HUES48 (cell line): ENCODE data around the gene GABRR2.

Experiments used
- H3K27ac ChIP-seq: one replicate; pipeline ENCODE4 v1.7.0; 2013; ENCODE audit warnings: low read depth, low read length, inconsistent platforms
- H3K27me3 ChIP-seq: 2 replicates; pipeline ENCODE4 v1.6.1; 2013; ENCODE audit warnings: mild to moderate bottlenecking, low read length; ENCODE audit not compliant: control insufficient read depth, insufficient read depth
- H3K36me3 ChIP-seq: 2 replicates; pipeline ENCODE4 v1.6.1; 2013; ENCODE audit warnings: low read length; ENCODE audit not compliant: control insufficient read depth, insufficient read depth
- H3K4me1 ChIP-seq: 2 replicates; pipeline ENCODE4 v1.6.1; 2013; ENCODE audit warnings: mild to moderate bottlenecking, low read length; ENCODE audit not compliant: control insufficient read depth, insufficient read depth
- H3K4me3 ChIP-seq: 2 replicates; pipeline ENCODE4 v1.5.1; 2013; ENCODE audit warnings: mild to moderate bottlenecking, low read depth, low read length
- H3K9ac ChIP-seq: 2 replicates; pipeline ENCODE4 v1.6.1; 2013; ENCODE audit warnings: mild to moderate bottlenecking, low read depth, low read length, moderate library complexity
- H3K9me3 ChIP-seq: 2 replicates; pipeline ENCODE4 v1.6.1; 2013; ENCODE audit warnings: low read length; ENCODE audit not compliant: control insufficient read depth, insufficient read depth

GABRR2 gene

DNA sequence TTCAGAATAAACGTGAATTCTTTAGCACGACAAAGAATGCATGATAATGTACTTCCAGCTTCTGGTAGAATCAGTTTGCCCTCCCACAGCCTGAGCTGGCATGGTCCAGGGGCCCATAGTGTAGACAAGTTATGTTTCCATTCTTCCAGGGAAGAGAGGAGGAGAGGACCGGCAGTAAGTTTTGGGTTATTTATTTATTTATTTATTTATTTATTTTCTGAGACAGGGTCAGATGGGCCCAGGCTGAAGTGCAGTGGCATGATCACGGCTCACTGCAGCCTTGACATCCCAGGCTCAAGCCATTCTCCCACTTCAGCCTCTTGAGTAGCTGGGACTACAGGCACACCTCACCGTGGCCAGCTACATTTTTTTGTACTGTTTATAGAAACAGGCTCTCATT is 102.6 kb downstream of the GABRR2 start:
- peaks cover 5% of the 10 kb centered on the region; the same call in 1 of the 2 replicates for H3K27me3 ChIP-seq
- H3K4me1 ChIP-seq = peaks cover 29% of the 10 kb centered on the region
- H3K36me3 ChIP-seq = no peaks in the 10 kb centered on the region
- H3K9me3 ChIP-seq = no peaks in the 10 kb centered on the region
- no peak overlapping the region for H3K4me3 ChIP-seq
- H3K27ac ChIP-seq = no peak overlapping the region
- no peak overlapping the region for H3K9ac ChIP-seq

DNA sequence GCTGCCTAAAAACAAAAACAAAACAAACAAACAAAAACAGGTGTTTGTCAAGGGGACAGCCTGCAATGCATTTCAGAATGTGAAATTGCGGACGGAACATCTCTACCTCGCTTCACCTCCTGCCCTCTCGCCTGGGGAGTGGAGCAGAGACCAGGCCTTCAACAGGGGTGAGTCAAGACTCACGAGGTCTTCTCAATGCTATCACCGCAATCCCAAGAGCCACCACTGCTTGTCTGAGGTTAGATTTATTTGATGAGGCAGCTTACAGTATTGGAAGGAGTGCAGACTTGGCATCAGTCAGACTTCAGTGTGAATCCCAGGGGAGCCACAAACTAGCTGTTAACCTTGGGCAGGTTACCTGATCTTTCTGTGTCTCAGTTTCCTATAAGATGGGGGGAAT is 105.6 kb downstream of the GABRR2 start:
- Histone ChIP-seq H3K4me1 (peaks cover 22% of the 10 kb centered on the region), H3K36me3 (no peaks in the 10 kb centered on the region), H3K4me3 (no peak overlapping the region), H3K27ac (no peak overlapping the region), H3K9ac (no peak overlapping the region), H3K9me3 (no peaks in the 10 kb centered on the region), H3K27me3 (peaks cover 5% of the 10 kb centered on the region; the same call in 1 of the 2 replicates)

DNA sequence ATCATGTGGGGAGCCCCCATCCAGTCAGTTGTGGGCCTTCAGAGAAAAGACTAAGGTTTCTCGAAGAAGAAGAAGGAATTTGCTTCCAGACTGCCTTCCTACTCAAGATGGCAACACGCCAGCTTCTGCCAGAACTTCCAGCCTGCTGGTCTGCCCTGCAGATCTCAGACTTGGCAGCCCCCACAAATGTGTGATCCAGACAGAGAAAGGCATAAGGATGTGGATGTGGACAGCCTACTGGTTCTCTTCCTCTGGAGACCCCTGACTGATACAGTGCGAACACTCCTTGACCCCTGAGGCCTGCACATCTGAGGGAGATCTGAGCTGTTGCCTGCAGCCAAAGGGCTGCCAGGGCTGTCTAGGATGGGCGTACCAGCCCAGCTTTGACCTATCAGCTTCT is 106.5 kb downstream of the GABRR2 start:
- Histone ChIP-seq H3K4me1 (peaks cover 22% of the 10 kb centered on the region), H3K27ac (no peak overlapping the region), H3K9ac (no peak overlapping the region), H3K27me3 (peaks cover 5% of the 10 kb centered on the region; the same call in 1 of the 2 replicates), H3K36me3 (no peaks in the 10 kb centered on the region), H3K4me3 (no peak overlapping the region), H3K9me3 (no peaks in the 10 kb centered on the region)
